ENCODE measurements around the gene DGKZ.

Gene DGKZ

DNA sequence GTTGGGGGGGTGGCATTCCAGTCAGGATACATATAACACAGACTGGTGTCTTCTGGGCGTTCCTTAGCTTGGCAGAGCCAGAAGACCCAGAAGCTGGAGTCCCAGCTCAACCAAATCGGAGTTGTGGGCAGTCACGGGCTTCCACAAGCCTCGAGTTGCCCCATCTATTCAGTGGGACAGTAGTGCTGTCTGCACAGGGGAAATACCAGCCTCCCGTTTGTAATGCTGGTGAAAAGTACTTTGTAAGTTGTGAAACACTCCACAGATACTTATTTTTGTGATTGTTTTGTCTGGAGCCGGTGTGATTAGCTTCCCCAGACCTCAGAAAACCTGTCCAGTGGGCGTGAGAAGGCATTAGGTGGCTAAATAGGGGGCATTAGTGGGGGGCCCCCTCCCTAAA, 13.6 kb downstream of the DGKZ start:
- Histone ChIP-seq H3K9me3 (ENCODE audit: control insufficient read depth, low read length) (no peaks in the 10 kb centered on the region), H3K4me1 (ENCODE audit: control insufficient read depth, insufficient read depth, low read length, poor library complexity, severe bottlenecking) (peaks cover 45% of the 10 kb centered on the region), H3K36me3 (ENCODE audit: control insufficient read depth, insufficient read depth, low read length) (peaks cover 18% of the 10 kb centered on the region), H3K27ac (ENCODE audit: low read depth, low read length, severe bottlenecking) (peak overlapping the region; percentile 74), H3K4me3 (ENCODE audit: extremely low read depth, insufficient read depth, low read length, poor library complexity, severe bottlenecking) (no peak overlapping the region)
- WGBS, 2 experiments (ENCODE audit: insufficient coverage in 2 of 2), result 80 to 87% methylated on average over 4 to 6 of the region's 7 CpGs

GRCh38 chr11:46361283-46362155, 14.3 kb downstream of the DGKZ start:
- H3K9me3 ChIP-seq (ENCODE audit: control insufficient read depth, low read length), result no peaks in the 10 kb centered on the region
- H3K4me1 ChIP-seq (ENCODE audit: control insufficient read depth, insufficient read depth, low read length, poor library complexity, severe bottlenecking), result peaks cover 42% of the 10 kb centered on the region
- H3K4me3 ChIP-seq (ENCODE audit: extremely low read depth, insufficient read depth, low read length, poor library complexity, severe bottlenecking), result no peak overlapping the region
- peak overlapping the region; percentile 74 for H3K27ac ChIP-seq (ENCODE audit: low read depth, low read length, severe bottlenecking)
- WGBS, 2 experiments (ENCODE audit: insufficient coverage in 2 of 2), result 67 to 73% methylated on average over 18 to 19 of the region's 26 CpGs
- peaks cover 12% of the 10 kb centered on the region for H3K36me3 ChIP-seq (ENCODE audit: control insufficient read depth, insufficient read depth, low read length)

DNA sequence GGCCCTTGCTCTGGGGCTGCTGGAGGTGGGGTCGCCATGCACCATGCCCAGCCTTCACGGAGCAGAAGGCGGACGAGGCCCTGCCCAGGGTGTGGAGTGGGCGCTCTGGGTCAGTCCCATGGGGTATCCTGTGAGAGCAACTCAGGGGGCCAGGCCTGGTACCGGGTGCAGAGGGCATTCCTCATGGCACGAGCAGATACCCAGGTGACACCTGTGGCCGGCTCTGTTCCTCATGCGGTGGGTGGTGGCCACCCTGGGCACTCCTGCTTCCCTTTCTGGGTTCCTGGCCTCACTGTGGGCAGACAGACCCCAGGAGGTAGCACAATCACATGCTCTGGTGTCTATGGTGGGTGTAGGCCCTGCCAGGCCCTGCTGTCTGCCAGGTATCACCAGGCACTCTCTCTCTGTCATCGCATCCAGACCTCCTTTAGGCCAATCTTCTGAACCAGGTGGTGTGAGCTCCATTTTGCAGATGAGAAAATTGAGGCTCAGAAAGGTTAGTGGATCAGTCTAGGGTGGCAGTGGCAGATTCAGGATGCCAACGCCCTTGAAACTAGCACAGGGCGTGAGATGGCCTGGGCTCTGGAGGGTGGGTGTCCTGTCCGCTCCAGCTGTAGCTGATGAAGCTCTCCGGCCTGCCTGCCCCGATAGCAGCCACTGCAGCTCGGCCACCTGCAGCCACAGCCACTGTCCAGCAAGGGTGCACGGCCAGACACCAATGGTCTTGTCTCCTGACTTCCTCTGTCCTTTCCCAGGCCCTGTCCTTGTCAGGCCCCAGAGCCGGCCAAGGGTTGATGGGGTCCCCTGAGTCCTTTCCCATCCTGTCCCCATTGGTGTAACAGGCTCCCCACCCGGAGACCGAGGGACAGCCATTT, 15.1 kb downstream of the DGKZ start:
- Histone ChIP-seq H3K36me3 (ENCODE audit: control insufficient read depth, insufficient read depth, low read length) (peaks cover 12% of the 10 kb centered on the region), H3K4me3 (ENCODE audit: extremely low read depth, insufficient read depth, low read length, poor library complexity, severe bottlenecking) (no peak overlapping the region), H3K4me1 (ENCODE audit: control insufficient read depth, insufficient read depth, low read length, poor library complexity, severe bottlenecking) (peaks cover 34% of the 10 kb centered on the region), H3K9me3 (ENCODE audit: control insufficient read depth, low read length) (no peaks in the 10 kb centered on the region), H3K27ac (ENCODE audit: low read depth, low read length, severe bottlenecking) (peak overlapping the region; percentile 86)
- WGBS, 2 experiments (ENCODE audit: insufficient coverage in 2 of 2), result 95% methylated on average over 19 of the region's 20 CpGs

- H3K4me3 ChIP-seq (ENCODE audit: extremely low read depth, insufficient read depth, low read length, poor library complexity, severe bottlenecking), result no peak overlapping the region
- H3K4me1 ChIP-seq (ENCODE audit: control insufficient read depth, insufficient read depth, low read length, poor library complexity, severe bottlenecking), result peaks cover 34% of the 10 kb centered on the region
- H3K9me3 ChIP-seq (ENCODE audit: control insufficient read depth, low read length), result no peaks in the 10 kb centered on the region
- peaks cover 15% of the 10 kb centered on the region for H3K36me3 ChIP-seq (ENCODE audit: control insufficient read depth, insufficient read depth, low read length)
- peak overlapping the region; percentile 86 for H3K27ac ChIP-seq (ENCODE audit: low read depth, low read length, severe bottlenecking)
- 64 to 66% methylated on average over 9 of the region's 9 CpGs for WGBS, 2 experiments (ENCODE audit: insufficient coverage in 2 of 2)
Observed at GRCh38 chr11:46363031-46363407, 15.8 kb downstream of the DGKZ start.

GRCh38 chr11:46363455-46364005, 16.3 kb downstream of the DGKZ start:
- Histone ChIP-seq H3K9me3 (ENCODE audit: control insufficient read depth, low read length) (no peaks in the 10 kb centered on the region), H3K4me3 (ENCODE audit: extremely low read depth, insufficient read depth, low read length, poor library complexity, severe bottlenecking) (no peak overlapping the region), H3K4me1 (ENCODE audit: control insufficient read depth, insufficient read depth, low read length, poor library complexity, severe bottlenecking) (peaks cover 34% of the 10 kb centered on the region), H3K27ac (ENCODE audit: low read depth, low read length, severe bottlenecking) (peak overlapping the region; percentile 86), H3K36me3 (ENCODE audit: control insufficient read depth, insufficient read depth, low read length) (peaks cover 20% of the 10 kb centered on the region)
- 82 to 89% methylated on average over 18 to 21 of the region's 21 CpGs for WGBS, 2 experiments (ENCODE audit: insufficient coverage in 2 of 2)

DNA sequence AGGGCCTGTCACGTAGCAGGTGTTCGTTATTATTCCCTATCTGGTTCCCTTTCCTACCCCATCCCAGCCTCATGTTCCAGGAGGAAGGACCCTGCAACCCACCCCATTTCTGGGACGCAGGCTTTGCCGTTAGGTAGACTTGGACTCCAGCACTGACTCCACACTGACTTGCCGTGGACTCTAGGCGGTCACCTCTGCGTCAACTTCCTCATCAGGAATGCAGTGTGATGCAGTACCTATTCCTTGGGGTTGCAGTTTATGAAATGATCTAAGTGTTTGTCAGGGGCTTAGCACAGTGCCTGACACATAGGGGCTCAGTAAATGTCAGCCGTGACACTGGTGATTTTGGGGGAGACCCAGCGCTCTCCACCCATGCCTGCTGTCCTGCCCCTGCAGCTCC, 16.8 kb downstream of the DGKZ start:
- no peak overlapping the region for H3K4me3 ChIP-seq (ENCODE audit: extremely low read depth, insufficient read depth, low read length, poor library complexity, severe bottlenecking)
- H3K27ac ChIP-seq (ENCODE audit: low read depth, low read length, severe bottlenecking), result no peak overlapping the region
- H3K9me3 ChIP-seq (ENCODE audit: control insufficient read depth, low read length), result no peaks in the 10 kb centered on the region
- WGBS, 2 experiments (ENCODE audit: insufficient coverage in 2 of 2), result 92 to 96% methylated on average over 4 to 9 of the region's 9 CpGs
- peaks cover 22% of the 10 kb centered on the region for H3K36me3 ChIP-seq (ENCODE audit: control insufficient read depth, insufficient read depth, low read length)
- peaks cover 35% of the 10 kb centered on the region for H3K4me1 ChIP-seq (ENCODE audit: control insufficient read depth, insufficient read depth, low read length, poor library complexity, severe bottlenecking)

- no peak overlapping the region for H3K27ac ChIP-seq (ENCODE audit: low read depth, low read length, severe bottlenecking)
- H3K9me3 ChIP-seq (ENCODE audit: control insufficient read depth, low read length), result no peaks in the 10 kb centered on the region
- peaks cover 41% of the 10 kb centered on the region for H3K4me1 ChIP-seq (ENCODE audit: control insufficient read depth, insufficient read depth, low read length, poor library complexity, severe bottlenecking)
- H3K36me3 ChIP-seq (ENCODE audit: control insufficient read depth, insufficient read depth, low read length), result peaks cover 25% of the 10 kb centered on the region
- 93 to 100% methylated on average over 2 to 3 of the region's 3 CpGs for WGBS, 2 experiments (ENCODE audit: insufficient coverage in 2 of 2)
- H3K4me3 ChIP-seq (ENCODE audit: extremely low read depth, insufficient read depth, low read length, poor library complexity, severe bottlenecking), result no peak overlapping the region
Observed at GRCh38 chr11:46364791-46365190, 17.5 kb downstream of the DGKZ start.

DNA sequence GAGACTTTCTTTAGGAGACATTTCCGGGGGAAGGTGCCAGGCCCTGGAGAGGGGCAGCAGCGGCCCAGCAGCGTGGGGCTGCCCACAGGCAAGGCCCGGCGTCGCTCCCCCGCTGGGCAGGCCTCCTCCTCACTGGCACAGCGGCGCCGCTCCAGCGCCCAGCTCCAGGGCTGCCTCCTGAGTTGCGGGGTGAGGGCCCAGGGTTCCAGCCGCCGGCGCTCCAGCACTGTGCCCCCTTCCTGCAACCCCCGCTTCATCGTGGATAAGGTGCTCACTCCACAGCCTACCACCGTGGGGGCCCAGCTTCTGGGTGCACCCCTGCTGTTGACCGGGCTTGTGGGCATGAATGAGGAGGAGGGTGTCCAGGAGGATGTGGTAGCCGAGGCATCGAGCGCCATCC, 19.0 kb downstream of the DGKZ start:
- Histone ChIP-seq H3K27ac (ENCODE audit: low read depth, low read length, severe bottlenecking) (no peak overlapping the region), H3K4me1 (ENCODE audit: control insufficient read depth, insufficient read depth, low read length, poor library complexity, severe bottlenecking) (peaks cover 40% of the 10 kb centered on the region)
- WGBS, 2 experiments (ENCODE audit: insufficient coverage in 2 of 2), result 94 to 95% methylated on average over 17 to 22 of the region's 22 CpGs

DNA sequence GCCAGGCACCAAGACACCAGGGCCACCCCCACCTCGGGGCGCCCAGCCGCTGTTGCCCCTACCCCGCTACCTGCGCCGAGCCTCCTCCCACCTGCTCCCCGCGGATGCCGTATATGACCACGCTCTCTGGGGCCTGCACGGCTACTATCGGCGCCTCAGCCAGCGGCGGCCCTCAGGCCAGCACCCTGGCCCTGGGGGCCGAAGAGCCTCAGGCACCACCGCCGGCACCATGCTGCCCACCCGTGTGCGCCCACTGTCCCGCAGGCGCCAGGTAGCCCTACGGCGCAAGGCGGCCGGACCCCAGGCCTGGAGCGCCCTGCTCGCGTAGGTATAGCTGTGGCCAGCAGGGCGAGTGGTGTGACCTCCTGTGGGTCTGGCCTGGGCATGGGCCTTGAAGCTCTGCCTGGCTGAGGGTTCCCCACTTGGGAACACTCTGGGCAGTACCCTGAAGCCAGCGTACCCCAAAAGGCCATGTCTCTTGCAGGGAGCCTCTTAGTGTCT, 19.4 kb downstream of the DGKZ start:
- Histone ChIP-seq H3K4me1 (ENCODE audit: control insufficient read depth, insufficient read depth, low read length, poor library complexity, severe bottlenecking) (peaks cover 36% of the 10 kb centered on the region), H3K4me3 (ENCODE audit: extremely low read depth, insufficient read depth, low read length, poor library complexity, severe bottlenecking) (no peak overlapping the region), H3K36me3 (ENCODE audit: control insufficient read depth, insufficient read depth, low read length) (peaks cover 41% of the 10 kb centered on the region), H3K9me3 (ENCODE audit: control insufficient read depth, low read length) (no peaks in the 10 kb centered on the region), H3K27ac (ENCODE audit: low read depth, low read length, severe bottlenecking) (no peak overlapping the region)
- WGBS, 2 experiments (ENCODE audit: insufficient coverage in 2 of 2), result 96 to 97% methylated on average over 28 to 30 of the region's 31 CpGs

More for the DNA sequence above, 19.0 kb downstream of the DGKZ start:
- Histone ChIP-seq H3K36me3 (ENCODE audit: control insufficient read depth, insufficient read depth, low read length) (peaks cover 37% of the 10 kb centered on the region), H3K9me3 (ENCODE audit: control insufficient read depth, low read length) (no peaks in the 10 kb centered on the region), H3K4me3 (ENCODE audit: extremely low read depth, insufficient read depth, low read length, poor library complexity, severe bottlenecking) (no peak overlapping the region)

- Histone ChIP-seq H3K27ac (ENCODE audit: low read depth, low read length, severe bottlenecking) (peak overlapping the region; percentile 23), H3K4me1 (ENCODE audit: control insufficient read depth, insufficient read depth, low read length, poor library complexity, severe bottlenecking) (peaks cover 29% of the 10 kb centered on the region), H3K4me3 (ENCODE audit: extremely low read depth, insufficient read depth, low read length, poor library complexity, severe bottlenecking) (no peak overlapping the region), H3K36me3 (ENCODE audit: control insufficient read depth, insufficient read depth, low read length) (peaks cover 45% of the 10 kb centered on the region), H3K9me3 (ENCODE audit: control insufficient read depth, low read length) (no peaks in the 10 kb centered on the region)
- WGBS, 2 experiments (ENCODE audit: insufficient coverage in 2 of 2), result 35 to 56% methylated on average over 19 to 23 of the region's 32 CpGs
Observed at GRCh38 chr11:46367244-46367915, 20.1 kb downstream of the DGKZ start.
